H54 (cell line): ENCODE data around the gene TMEM121B.

Source experiments
- DNase-seq: peaks from one replicate; pipeline ENCODE4 v3.0.0; 2011; ENCODE audit warnings: low spot score, mixed read lengths; ENCODE audit not compliant: insufficient read length
- FAIRE-seq: peaks from 3 replicates; lab custom pipeline; 2011; peaks lifted over from hg19 to GRCh38; lab: Jason Lieb, UNC
- POLR2A ChIP-seq: IDR thresholded peaks from 2 replicates; pipeline ENCODE4 v1.6.1; 2011; ENCODE audit warnings: low read depth, mild to moderate bottlenecking, low read length

Gene TMEM121B

DNA sequence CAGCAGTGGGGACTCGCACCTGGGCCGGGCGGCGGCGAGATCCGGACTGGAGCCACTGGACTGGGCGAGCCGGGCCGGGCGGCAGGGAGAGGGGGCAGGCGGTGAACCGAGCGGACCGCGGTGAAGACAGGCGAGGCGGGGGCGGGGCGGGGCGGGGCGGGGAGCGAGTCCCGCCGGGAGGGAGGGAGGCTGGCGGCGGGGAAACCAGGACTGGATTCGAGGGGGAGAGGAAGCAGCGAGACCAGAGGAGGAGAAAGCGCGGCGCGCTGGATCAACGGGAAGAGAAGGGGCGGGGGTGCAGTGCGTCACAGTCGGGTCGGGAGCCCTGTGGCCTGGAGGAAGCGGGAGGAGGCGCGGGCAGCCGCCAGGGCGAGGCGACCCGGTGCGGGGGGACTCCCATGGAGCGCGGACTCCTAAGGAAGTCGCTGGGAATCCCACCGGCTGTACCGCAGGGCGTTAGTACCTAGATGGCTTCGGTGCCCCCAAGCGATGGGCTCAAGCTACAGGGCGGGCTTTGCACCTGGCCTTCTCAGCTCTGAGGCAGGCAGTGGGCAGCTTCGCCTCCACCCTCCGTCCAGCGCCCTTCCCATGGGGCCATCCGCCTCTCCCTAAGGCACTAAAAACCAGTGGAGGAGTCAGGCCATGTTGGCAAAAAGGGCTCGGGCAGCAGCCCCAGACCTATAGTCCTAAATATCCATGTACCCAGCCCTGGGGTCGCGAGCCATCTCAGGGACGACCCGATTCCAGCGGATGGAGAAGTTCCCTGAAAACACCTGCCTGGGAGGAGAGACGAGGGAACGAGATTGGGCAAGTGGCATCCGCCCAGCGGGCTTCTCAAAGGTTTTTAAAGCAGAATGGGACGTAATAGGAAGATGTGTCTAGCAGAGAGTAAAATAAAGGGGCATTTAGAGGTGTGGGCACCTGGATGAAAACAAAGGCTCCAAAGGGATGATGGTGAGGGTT, at the start of gene TMEM121B:
TMEM121B (minus strand) TSS at position 128 of the 963 bp plus-strand sequence. CDS start 233 bp downstream, outside the sequence.
- FAIRE-seq (no peak), DNase-seq (peak; percentile 24)
- TF ChIP-seq POLR2A: no peak

DNA sequence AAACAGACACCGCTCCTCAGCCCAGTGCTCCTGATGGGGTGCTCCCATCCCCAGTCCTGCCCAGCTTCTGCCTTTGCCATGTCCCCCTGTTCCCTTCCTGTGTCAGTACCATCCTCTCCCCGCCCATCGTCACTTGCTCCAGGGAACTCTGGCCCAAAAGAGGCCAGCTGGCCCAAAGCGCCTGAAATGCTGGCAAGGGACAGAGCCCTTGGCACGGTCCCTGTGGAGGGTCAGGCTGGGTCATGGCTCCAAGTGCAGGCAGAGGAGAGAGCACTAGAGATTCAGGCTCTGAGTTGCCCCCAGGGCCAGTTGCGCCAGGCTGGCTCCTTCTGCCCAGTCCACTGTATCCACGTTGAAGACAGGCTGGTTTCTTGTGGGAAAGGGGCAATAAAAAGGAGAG, 46.3 kb upstream of the TMEM121B start:
- DNase-seq: no peak
- no peak for TF ChIP-seq POLR2A
- FAIRE-seq: no peak

DNA sequence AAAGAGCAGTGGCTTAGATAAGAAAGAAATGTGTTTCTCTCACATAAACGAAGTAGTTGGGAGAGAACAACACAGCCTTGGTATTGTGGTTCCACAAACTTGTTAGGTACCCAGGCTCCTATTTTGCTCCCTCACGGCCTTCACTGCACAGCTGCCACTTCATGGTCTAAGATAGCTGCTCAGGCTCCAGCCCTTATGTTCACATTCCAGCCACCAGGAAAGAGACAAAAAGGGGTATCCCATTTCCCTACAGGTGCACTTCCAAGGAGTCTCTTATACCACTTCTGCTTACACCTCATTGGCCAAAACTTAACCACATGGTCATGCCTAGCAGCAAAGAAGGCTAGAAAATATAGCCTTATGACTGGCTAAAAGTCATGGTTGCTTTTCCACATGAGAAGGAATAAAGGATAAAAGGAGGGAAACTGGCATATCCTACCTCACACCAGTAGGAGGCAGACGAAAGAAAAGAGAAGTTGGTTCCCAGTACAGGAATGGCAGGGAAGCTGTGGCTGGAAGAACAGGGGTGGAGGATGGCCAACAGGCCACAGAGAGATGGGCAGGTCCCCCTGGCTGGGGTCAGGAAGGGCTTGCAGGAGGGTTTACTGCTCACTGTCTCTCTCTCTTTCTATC, 43.3 kb upstream of the TMEM121B start:
- no peak for FAIRE-seq

DNA sequence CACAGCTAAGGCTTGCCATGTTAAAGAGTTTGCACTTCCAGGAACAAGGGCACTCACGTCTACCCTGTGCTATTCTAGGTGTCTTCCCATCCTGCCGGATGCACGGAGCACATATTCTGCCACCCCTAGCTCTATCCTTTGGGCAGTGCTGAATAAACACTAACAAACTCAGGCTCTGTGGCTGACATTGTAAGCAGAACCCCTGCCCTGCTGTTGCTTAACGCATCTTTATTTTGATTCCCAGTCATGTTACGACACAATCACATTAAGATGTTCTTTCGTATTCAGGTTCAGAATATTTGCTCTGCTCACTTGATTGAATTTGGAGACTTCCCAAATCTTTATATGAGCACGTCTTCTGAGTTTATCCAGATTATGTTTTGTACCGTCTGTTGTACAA, 41.6 kb upstream of the TMEM121B start:
- DNase-seq (no peak), FAIRE-seq (no peak)
- TF ChIP-seq POLR2A: no peak

More for the DNA sequence above, 43.3 kb upstream of the TMEM121B start:
- TF ChIP-seq POLR2A: no peak
- peak; percentile 20 for DNase-seq

DNA sequence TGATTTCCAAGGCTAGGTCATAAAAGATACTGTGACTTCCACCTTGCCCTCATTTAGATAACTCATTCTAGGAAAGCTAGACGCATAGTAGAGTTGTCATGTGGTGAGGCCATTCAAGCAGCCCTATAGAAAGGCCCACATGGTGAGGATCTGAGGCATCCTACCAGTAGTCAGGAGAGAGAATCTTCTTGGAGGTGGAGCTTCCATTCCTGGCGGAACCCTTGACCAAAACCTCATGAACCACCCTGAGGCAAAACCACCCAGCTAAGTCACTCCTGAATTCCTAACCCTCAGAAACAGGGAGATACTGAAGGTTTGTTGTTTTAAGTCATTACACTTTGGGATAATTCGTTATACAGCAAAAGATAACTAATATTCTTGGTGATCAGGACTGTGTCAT, 40.8 kb upstream of the TMEM121B start:
- DNase-seq (no peak), FAIRE-seq (no peak)
- TF ChIP-seq POLR2A: no peak

DNA sequence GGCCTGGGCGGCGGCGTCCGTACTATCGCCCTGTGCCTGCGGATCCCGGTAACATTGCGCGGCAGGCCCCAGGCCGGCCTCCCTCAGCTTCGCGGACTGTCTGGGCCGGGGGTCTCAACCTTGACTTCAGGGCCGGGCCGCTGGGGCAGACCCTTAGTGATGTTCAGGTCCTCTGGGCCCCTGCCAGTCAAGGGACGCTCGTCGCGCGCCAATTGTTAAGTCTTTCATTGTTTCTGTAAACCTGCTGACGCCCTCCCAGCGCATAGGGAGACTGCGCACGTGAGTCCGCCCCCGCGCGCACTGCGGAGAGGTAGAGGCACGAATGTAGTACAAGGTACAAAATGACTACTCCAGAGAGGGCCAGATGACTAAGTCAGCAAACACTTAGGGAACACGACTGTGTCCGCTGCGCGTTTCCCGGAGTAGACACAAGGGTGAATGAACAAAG, 38.4 kb upstream of the TMEM121B start:
- no peak for TF ChIP-seq POLR2A
- no peak for FAIRE-seq
- no peak for DNase-seq

DNA sequence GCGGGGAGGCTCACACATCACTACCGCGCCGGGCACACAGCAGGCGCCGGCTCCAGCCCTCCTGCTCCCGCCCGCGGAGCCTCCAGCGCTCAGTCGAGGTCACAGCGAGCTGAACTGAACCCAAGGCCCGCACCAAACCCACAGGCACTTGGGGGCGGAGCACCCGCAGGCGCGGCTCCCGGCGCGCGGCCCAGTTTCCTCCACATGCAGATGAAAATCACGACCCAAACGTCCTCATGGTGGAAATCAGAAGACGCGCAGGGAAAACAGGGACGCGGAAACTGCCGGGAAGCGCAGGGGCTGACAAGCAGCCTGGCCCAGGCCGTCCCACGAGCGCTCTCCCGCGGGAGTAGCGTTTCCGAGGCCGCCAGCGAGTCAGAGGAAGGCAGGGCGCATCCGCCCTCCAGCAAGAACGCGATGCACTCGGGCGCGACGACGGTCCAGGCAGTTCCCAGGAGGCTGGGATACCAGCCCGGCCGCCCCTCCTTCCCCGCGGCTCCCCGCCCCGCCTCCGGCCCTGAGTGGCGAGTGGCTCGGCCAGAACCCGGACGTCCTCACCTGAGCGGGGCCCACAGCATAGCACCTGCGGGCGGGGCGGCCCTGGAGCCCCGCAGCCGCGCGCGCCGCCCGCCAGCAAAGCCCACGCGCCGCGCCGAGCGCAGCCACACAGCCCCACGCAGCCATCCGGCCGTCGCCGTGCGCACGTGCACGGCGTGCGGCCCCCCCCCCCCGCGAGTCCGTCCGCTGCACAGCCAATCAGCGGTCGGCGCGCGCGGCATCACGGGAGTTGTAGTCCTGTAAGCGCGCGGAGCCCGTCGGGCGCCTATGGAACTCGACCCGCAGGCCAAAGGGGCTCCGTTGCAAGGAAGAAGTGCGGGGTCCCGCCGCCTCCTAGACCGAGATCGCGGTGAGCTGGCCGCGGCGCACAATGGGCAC, 37.7 kb upstream of the TMEM121B start, which contains the start of gene HDHD5:
HDHD5 (minus strand) TSS at position 710 of the 936 bp plus-strand sequence; CDS start at position 684, 26 bp downstream.
- no peak for FAIRE-seq
- peak; percentile 80 for DNase-seq
- peak; percentile 36; the same call in 1 of the 2 replicates for TF ChIP-seq POLR2A

DNA sequence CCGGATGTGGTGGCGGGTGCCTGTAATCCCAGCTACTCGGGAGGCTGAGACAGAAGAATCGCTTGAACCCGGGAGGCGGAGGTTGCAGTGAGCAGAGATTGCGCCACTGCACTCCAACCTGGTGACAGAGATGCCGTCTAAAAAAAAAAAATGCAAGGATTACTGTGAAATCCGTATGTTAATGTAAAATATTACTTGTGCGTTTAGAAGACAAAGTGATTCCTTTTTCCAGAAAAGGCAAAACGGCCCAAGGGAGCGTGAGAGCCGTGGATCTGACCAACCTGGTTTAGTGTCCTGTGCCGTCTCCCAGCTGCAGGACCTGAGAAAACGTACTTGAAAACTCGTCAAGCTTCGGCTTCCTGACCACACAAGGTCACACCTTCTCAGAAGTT, 37.0 kb upstream of the TMEM121B start:
- TF ChIP-seq POLR2A: no peak
- no peak for FAIRE-seq
- DNase-seq: no peak

DNA sequence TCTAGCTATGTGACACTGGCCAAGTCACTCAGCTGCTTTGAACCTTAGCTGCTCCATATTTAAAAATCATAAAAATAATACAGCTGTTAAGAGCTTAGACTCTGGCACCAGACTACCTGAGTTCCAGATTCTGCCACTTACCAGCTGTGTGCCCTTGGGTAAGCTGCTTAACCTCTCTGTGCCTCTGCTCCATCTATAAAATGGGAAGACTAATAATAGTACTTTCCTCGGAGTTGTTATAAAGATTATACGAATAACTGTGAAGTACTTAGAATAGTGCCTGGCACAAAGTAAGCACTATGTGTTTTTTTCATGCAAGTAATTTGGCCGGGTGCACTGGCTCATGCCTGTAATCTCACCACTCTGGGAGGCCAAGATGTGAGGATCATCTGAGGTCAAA, 36.6 kb upstream of the TMEM121B start:
- DNase-seq (no peak), FAIRE-seq (no peak)
- no peak for TF ChIP-seq POLR2A

DNA sequence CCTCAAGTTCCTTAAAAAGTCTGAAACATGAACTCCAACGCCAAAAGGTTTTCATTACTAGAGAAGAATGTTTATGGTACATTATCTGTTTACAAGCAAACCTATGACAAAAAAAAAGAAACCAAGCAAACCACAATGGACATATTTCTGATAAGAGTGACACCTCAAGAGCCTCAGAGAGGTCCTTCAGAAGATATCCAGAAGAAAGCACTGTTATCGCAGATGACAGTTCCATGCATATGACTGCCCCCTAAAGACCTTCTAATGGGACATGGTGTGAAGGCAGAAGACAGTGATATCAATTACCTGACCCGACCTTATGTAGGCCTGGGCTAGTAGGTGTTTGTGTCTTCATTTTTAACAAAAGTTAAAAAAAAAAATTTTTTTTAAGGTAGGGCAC, 34.8 kb upstream of the TMEM121B start:
- no peak for TF ChIP-seq POLR2A
- no peak for FAIRE-seq
- no peak for DNase-seq

DNA sequence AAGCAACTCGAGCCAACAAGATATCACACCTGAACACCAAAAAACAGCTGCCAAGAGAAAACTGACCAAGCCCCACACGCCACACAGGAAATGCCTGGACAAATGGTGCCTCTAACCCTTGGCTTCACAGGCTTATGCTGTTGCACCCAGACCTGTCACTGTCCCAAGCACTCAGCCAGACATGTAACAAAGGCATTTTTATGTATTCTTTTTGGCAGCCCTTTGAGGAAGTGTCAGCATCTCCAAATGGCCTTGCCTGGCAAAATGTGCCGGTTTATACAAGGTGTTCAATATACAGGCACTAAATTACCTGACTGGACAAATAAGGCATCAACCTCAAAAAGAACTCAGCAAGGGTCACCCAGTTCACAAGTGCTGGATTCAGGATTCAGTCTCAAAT, 31.8 kb upstream of the TMEM121B start:
- FAIRE-seq: no peak

DNA sequence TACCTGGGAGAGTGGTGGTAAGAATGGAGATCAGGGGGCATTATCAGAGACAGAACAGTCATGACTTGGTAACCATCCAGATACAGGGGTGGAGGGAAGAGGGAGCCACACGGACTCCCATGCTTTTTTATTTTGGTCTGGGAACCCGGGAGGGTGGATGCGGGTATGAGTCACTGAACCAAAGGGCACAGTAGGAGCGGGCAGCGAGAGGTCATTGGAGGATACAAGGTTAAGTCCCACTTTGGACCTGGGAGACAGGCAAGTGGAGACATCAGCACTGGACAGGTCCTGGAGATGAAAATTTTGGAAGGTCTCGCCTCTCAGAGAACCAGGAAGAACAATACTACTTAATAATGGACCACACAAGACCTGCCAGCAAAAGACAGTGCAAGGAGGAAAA, 31.2 kb upstream of the TMEM121B start:
- no peak for DNase-seq
- no peak for TF ChIP-seq POLR2A
- no peak for FAIRE-seq

More for the DNA sequence above, 31.8 kb upstream of the TMEM121B start:
- TF ChIP-seq POLR2A: no peak
- DNase-seq: no peak
